ENCODE results near the gene CYP1A2. TPM values are rescaled to one million over a fixed set of nuclear protein-coding genes. Genes with fewer than 3 reads are reported as not detected.

The CYP1A2 gene
- polyA plus RNA-seq (2013, experiment 1 of 4): not detected
- polyA plus RNA-seq (2013, experiment 2 of 4): not detected
- polyA plus RNA-seq (2013, experiment 3 of 4): not detected
- not detected for polyA plus RNA-seq (2013, experiment 4 of 4)

- Histone ChIP-seq H3K27me3 (ENCODE audit: control insufficient read depth, insufficient read depth, low read length, poor library complexity, severe bottlenecking) (peaks cover 67% of the 10 kb centered on the region), H3K27ac (ENCODE audit: insufficient read depth, low read depth, low read length, poor library complexity, severe bottlenecking) (no peak within 1 kb of the TSS), H3K9me3 (ENCODE audit: control insufficient read depth, low read length) (no peaks in the 10 kb centered on the region), H3K4me3 (ENCODE audit: insufficient read depth, low read depth, low read length) (no peak within 1 kb of the TSS), H3K36me3 (ENCODE audit: control insufficient read depth, insufficient read depth, low read length) (no peaks in the 10 kb centered on the region), H3K4me1 (ENCODE audit: control insufficient read depth, insufficient read depth, low read length) (peaks cover 8% of the 10 kb centered on the region)
- 90 to 94% methylated on average over 3 of the region's 3 CpGs for WGBS, 2 experiments
Observed at GRCh38 chr15:74748322-74748946, at the start of gene CYP1A2. CYP1A2 (plus strand) TSS chr15:74748845; CDS start chr15:74749739, 894 bp downstream.

GRCh38 chr15:74709011-74709410 lies 39.6 kb upstream of the CYP1A2 start:
- H3K27ac ChIP-seq (ENCODE audit: insufficient read depth, low read depth, low read length, poor library complexity, severe bottlenecking): no peak overlapping the region
- H3K4me3 ChIP-seq (ENCODE audit: insufficient read depth, low read depth, low read length): no peak overlapping the region
- no peaks in the 10 kb centered on the region for H3K4me1 ChIP-seq (ENCODE audit: control insufficient read depth, insufficient read depth, low read length)
- no peaks in the 10 kb centered on the region for H3K9me3 ChIP-seq (ENCODE audit: control insufficient read depth, low read length)
- no peaks in the 10 kb centered on the region for H3K36me3 ChIP-seq (ENCODE audit: control insufficient read depth, insufficient read depth, low read length)
- H3K27me3 ChIP-seq (ENCODE audit: control insufficient read depth, insufficient read depth, low read length, poor library complexity, severe bottlenecking): peaks cover 17% of the 10 kb centered on the region
- WGBS, 2 experiments: 65 to 77% methylated on average over 1 of the region's 1 CpG

GRCh38 chr15:74709892-74710291 lies 38.8 kb upstream of the CYP1A2 start:
- no peak overlapping the region for H3K27ac ChIP-seq (ENCODE audit: insufficient read depth, low read depth, low read length, poor library complexity, severe bottlenecking)
- no peaks in the 10 kb centered on the region for H3K36me3 ChIP-seq (ENCODE audit: control insufficient read depth, insufficient read depth, low read length)
- peaks cover 17% of the 10 kb centered on the region for H3K27me3 ChIP-seq (ENCODE audit: control insufficient read depth, insufficient read depth, low read length, poor library complexity, severe bottlenecking)
- H3K4me1 ChIP-seq (ENCODE audit: control insufficient read depth, insufficient read depth, low read length): no peaks in the 10 kb centered on the region
- no peaks in the 10 kb centered on the region for H3K9me3 ChIP-seq (ENCODE audit: control insufficient read depth, low read length)
- no peak overlapping the region for H3K4me3 ChIP-seq (ENCODE audit: insufficient read depth, low read depth, low read length)
- WGBS, 2 experiments: 78 to 88% methylated on average over 3 of the region's 3 CpGs

GRCh38 chr15:74710319-74711094 lies 38.1 kb upstream of the CYP1A2 start:
- Histone ChIP-seq H3K36me3 (ENCODE audit: control insufficient read depth, insufficient read depth, low read length) (no peaks in the 10 kb centered on the region), H3K9me3 (ENCODE audit: control insufficient read depth, low read length) (no peaks in the 10 kb centered on the region), H3K4me3 (ENCODE audit: insufficient read depth, low read depth, low read length) (no peak overlapping the region), H3K27me3 (ENCODE audit: control insufficient read depth, insufficient read depth, low read length, poor library complexity, severe bottlenecking) (peaks cover 15% of the 10 kb centered on the region), H3K4me1 (ENCODE audit: control insufficient read depth, insufficient read depth, low read length) (no peaks in the 10 kb centered on the region), H3K27ac (ENCODE audit: insufficient read depth, low read depth, low read length, poor library complexity, severe bottlenecking) (no peak overlapping the region)
- 66 to 67% methylated on average over 3 of the region's 3 CpGs for WGBS, 2 experiments

GRCh38 chr15:74712311-74712710 lies 36.3 kb upstream of the CYP1A2 start:
- Histone ChIP-seq H3K4me1 (ENCODE audit: control insufficient read depth, insufficient read depth, low read length) (no peaks in the 10 kb centered on the region), H3K36me3 (ENCODE audit: control insufficient read depth, insufficient read depth, low read length) (no peaks in the 10 kb centered on the region), H3K27ac (ENCODE audit: insufficient read depth, low read depth, low read length, poor library complexity, severe bottlenecking) (no peak overlapping the region), H3K9me3 (ENCODE audit: control insufficient read depth, low read length) (no peaks in the 10 kb centered on the region), H3K27me3 (ENCODE audit: control insufficient read depth, insufficient read depth, low read length, poor library complexity, severe bottlenecking) (peaks cover 8% of the 10 kb centered on the region), H3K4me3 (ENCODE audit: insufficient read depth, low read depth, low read length) (no peak overlapping the region)
- 79% methylated on average over 2 of the region's 3 CpGs; no CpG with 5 or more reads in 1 of the 2 experiments for WGBS, 2 experiments

- H3K9me3 ChIP-seq (ENCODE audit: control insufficient read depth, low read length): no peaks in the 10 kb centered on the region
- no peaks in the 10 kb centered on the region for H3K4me1 ChIP-seq (ENCODE audit: control insufficient read depth, insufficient read depth, low read length)
- H3K27ac ChIP-seq (ENCODE audit: insufficient read depth, low read depth, low read length, poor library complexity, severe bottlenecking): no peak overlapping the region
- H3K36me3 ChIP-seq (ENCODE audit: control insufficient read depth, insufficient read depth, low read length): no peaks in the 10 kb centered on the region
- no peak overlapping the region for H3K4me3 ChIP-seq (ENCODE audit: insufficient read depth, low read depth, low read length)
- H3K27me3 ChIP-seq (ENCODE audit: control insufficient read depth, insufficient read depth, low read length, poor library complexity, severe bottlenecking): no peaks in the 10 kb centered on the region
- WGBS, 2 experiments: 88 to 96% methylated on average over 5 of the region's 5 CpGs
Observed at GRCh38 chr15:74716651-74717050, 32.0 kb upstream of the CYP1A2 start.

- H3K27me3 ChIP-seq (ENCODE audit: control insufficient read depth, insufficient read depth, low read length, poor library complexity, severe bottlenecking): peaks cover 33% of the 10 kb centered on the region
- H3K36me3 ChIP-seq (ENCODE audit: control insufficient read depth, insufficient read depth, low read length): no peaks in the 10 kb centered on the region
- no peak overlapping the region for H3K4me3 ChIP-seq (ENCODE audit: insufficient read depth, low read depth, low read length)
- no peaks in the 10 kb centered on the region for H3K4me1 ChIP-seq (ENCODE audit: control insufficient read depth, insufficient read depth, low read length)
- 93 to 96% methylated on average over 13 of the region's 13 CpGs for WGBS, 2 experiments
- no peak overlapping the region for H3K27ac ChIP-seq (ENCODE audit: insufficient read depth, low read depth, low read length, poor library complexity, severe bottlenecking)
- H3K9me3 ChIP-seq (ENCODE audit: control insufficient read depth, low read length): no peaks in the 10 kb centered on the region
Observed at GRCh38 chr15:74722591-74722990, 26.1 kb upstream of the CYP1A2 start.

- WGBS, 2 experiments: 87 to 96% methylated on average over 1 of the region's 1 CpG
- H3K36me3 ChIP-seq (ENCODE audit: control insufficient read depth, insufficient read depth, low read length): no peaks in the 10 kb centered on the region
- H3K27me3 ChIP-seq (ENCODE audit: control insufficient read depth, insufficient read depth, low read length, poor library complexity, severe bottlenecking): peaks cover 37% of the 10 kb centered on the region
- H3K27ac ChIP-seq (ENCODE audit: insufficient read depth, low read depth, low read length, poor library complexity, severe bottlenecking): no peak overlapping the region
- H3K9me3 ChIP-seq (ENCODE audit: control insufficient read depth, low read length): no peaks in the 10 kb centered on the region
- no peaks in the 10 kb centered on the region for H3K4me1 ChIP-seq (ENCODE audit: control insufficient read depth, insufficient read depth, low read length)
- no peak overlapping the region for H3K4me3 ChIP-seq (ENCODE audit: insufficient read depth, low read depth, low read length)
Observed at GRCh38 chr15:74723187-74723586, 25.5 kb upstream of the CYP1A2 start.

GRCh38 chr15:74723754-74724334 lies 24.8 kb upstream of the CYP1A2 start:
- WGBS, 2 experiments: 92 to 95% methylated on average over 1 of the region's 1 CpG
- Histone ChIP-seq H3K27ac (ENCODE audit: insufficient read depth, low read depth, low read length, poor library complexity, severe bottlenecking) (no peak overlapping the region), H3K27me3 (ENCODE audit: control insufficient read depth, insufficient read depth, low read length, poor library complexity, severe bottlenecking) (peaks cover 37% of the 10 kb centered on the region), H3K36me3 (ENCODE audit: control insufficient read depth, insufficient read depth, low read length) (no peaks in the 10 kb centered on the region), H3K4me3 (ENCODE audit: insufficient read depth, low read depth, low read length) (no peak overlapping the region), H3K4me1 (ENCODE audit: control insufficient read depth, insufficient read depth, low read length) (no peaks in the 10 kb centered on the region), H3K9me3 (ENCODE audit: control insufficient read depth, low read length) (no peaks in the 10 kb centered on the region)

GRCh38 chr15:74724570-74725224 lies 23.9 kb upstream of the CYP1A2 start:
- no peak overlapping the region for H3K27ac ChIP-seq (ENCODE audit: insufficient read depth, low read depth, low read length, poor library complexity, severe bottlenecking)

More at GRCh38 chr15:74724570-74725224, 23.9 kb upstream of the CYP1A2 start:
- Histone ChIP-seq H3K27me3 (ENCODE audit: control insufficient read depth, insufficient read depth, low read length, poor library complexity, severe bottlenecking) (peaks cover 37% of the 10 kb centered on the region), H3K36me3 (ENCODE audit: control insufficient read depth, insufficient read depth, low read length) (no peaks in the 10 kb centered on the region), H3K4me1 (ENCODE audit: control insufficient read depth, insufficient read depth, low read length) (no peaks in the 10 kb centered on the region), H3K4me3 (ENCODE audit: insufficient read depth, low read depth, low read length) (no peak overlapping the region), H3K9me3 (ENCODE audit: control insufficient read depth, low read length) (no peaks in the 10 kb centered on the region)

All from ectodermal cell (in vitro differentiated cells).